Neural crest cell (in vitro differentiated cells): ENCODE data around the gene CDC6. TPM values are rescaled to one million over a fixed set of nuclear protein-coding genes. Genes with fewer than 3 reads are reported as not detected.

Experiments
- DNase-seq: peaks from one replicate; pipeline ENCODE4 v3.0.0; 2021; ENCODE audit warnings: low read depth, mixed read lengths, low spot score
- H3K27ac Mint-ChIP-seq: one replicate; pipeline ENCODE4 v1.8.0; 2021; ENCODE audit warnings: mild to moderate bottlenecking, mixed read lengths; ENCODE audit not compliant: unreplicated experiment
- H3K27me3 Mint-ChIP-seq: 2 replicates; pipeline ENCODE4 v1.8.0; 2021; ENCODE audit warnings: low read depth, mild to moderate bottlenecking, mixed read lengths
- H3K36me3 Mint-ChIP-seq: 2 replicates; pipeline ENCODE4 v1.8.0; 2021; ENCODE audit warnings: low read depth, mild to moderate bottlenecking, mixed read lengths
- H3K4me1 Mint-ChIP-seq: 2 replicates; pipeline ENCODE4 v1.8.0; 2021; ENCODE audit warnings: mixed read lengths
- H3K4me3 Mint-ChIP-seq: one replicate; pipeline ENCODE4 v1.8.0; 2021; ENCODE audit warnings: mild to moderate bottlenecking, mixed read lengths
- H3K9me3 Mint-ChIP-seq: 2 replicates; pipeline ENCODE4 v1.8.0; 2021; ENCODE audit warnings: mixed read lengths
- total RNA-seq: library from RNA; stranded (reverse); gene quantifications from 2 replicates; pipeline ENCODE4 v1.2.1, GENCODE V29; 2021
- TF ChIP-seq, protein P1 (sequence below): fragments of 200-600 bp; sonication (generic); conservative IDR thresholded peaks from 2 replicates; pipeline ENCODE4 v1.5.0; 2021; ENCODE audit warnings: antibody characterized with exemption, mild to moderate bottlenecking

Gene CDC6
- total RNA-seq, 1 donor from 2014 or later, result 94.5 TPM

DNA sequence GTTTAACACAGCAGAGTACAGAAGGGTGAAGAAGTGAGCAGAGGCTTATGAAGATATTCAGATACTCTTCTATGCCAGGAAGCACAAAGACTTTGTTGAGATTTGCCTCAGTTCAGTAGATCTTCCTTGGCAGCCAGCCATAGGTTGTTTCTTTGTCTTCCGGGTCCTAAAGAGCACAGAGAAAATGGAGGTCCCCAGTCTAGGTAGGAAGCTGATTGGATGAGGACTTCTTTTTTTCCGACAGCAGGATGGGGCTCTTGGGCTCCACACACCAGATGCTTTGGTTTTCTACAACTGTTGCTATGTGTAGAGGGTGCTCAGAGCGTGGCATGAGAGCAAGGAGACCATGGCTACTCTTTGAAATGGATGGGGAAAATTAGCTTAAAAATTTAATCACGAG is 8.3 kb upstream of the CDC6 start:
- no peak for DNase-seq
- Mint-ChIP-seq H3K36me3 (peaks cover 8% of the 10 kb centered on the region), H3K27me3 (no peaks in the 10 kb centered on the region), H3K4me1 (peaks cover 3% of the 10 kb centered on the region), H3K9me3 (no peaks in the 10 kb centered on the region), H3K4me3 (no peak overlapping the region), H3K27ac (no peak overlapping the region)
- TF ChIP-seq, protein P1, sequence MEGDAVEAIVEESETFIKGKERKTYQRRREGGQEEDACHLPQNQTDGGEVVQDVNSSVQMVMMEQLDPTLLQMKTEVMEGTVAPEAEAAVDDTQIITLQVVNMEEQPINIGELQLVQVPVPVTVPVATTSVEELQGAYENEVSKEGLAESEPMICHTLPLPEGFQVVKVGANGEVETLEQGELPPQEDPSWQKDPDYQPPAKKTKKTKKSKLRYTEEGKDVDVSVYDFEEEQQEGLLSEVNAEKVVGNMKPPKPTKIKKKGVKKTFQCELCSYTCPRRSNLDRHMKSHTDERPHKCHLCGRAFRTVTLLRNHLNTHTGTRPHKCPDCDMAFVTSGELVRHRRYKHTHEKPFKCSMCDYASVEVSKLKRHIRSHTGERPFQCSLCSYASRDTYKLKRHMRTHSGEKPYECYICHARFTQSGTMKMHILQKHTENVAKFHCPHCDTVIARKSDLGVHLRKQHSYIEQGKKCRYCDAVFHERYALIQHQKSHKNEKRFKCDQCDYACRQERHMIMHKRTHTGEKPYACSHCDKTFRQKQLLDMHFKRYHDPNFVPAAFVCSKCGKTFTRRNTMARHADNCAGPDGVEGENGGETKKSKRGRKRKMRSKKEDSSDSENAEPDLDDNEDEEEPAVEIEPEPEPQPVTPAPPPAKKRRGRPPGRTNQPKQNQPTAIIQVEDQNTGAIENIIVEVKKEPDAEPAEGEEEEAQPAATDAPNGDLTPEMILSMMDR, result no peak

DNA sequence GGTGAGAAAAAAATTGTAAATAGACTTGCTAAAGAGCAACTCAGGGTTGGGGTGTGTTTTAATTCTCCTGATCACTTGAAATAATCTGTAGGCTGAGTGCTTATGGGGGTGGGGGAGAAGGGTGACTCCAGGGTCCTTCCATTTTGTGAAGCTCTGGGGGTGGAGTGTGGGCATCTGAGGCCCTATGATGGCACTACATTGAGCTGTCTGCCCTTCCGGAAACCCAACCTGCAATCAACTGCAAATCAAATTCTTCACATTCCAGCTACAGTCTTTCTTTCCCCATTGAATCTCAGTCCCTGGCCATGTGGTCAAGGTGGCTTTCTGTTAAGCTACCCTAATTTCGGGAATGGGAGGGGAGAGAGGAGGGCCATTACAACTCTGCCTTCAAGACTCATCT is 6.0 kb upstream of the CDC6 start:
- H3K4me3 Mint-ChIP-seq, result no peak overlapping the region
- H3K4me1 Mint-ChIP-seq, result peaks cover 3% of the 10 kb centered on the region
- H3K27ac Mint-ChIP-seq, result no peak overlapping the region
- no peaks in the 10 kb centered on the region for H3K9me3 Mint-ChIP-seq
- H3K36me3 Mint-ChIP-seq, result peaks cover 8% of the 10 kb centered on the region
- H3K27me3 Mint-ChIP-seq, result no peaks in the 10 kb centered on the region
- TF ChIP-seq, protein P1, result no peak
- DNase-seq, result no peak

DNA sequence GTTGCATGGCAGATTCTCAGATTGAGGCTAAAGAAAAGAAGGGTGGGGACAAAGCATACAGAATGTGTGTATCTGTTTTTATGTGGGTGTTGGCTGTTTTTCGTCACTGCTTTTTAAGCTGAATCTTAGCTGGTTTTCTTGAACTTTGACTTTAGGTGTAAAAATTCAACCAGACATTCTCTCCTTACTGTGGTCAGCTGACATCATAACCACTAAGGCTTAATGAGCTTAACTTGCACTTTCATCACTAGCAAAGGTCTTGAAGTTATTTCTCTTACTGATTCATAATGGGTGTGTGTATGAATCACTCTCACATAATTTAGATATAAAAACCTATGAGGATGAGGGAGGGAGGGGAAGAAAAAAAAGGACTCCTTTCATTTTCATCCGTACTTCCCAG is 4.0 kb upstream of the CDC6 start:
- Mint-ChIP-seq H3K4me1 (peaks cover 15% of the 10 kb centered on the region), H3K9me3 (no peaks in the 10 kb centered on the region), H3K36me3 (peaks cover 5% of the 10 kb centered on the region), H3K27me3 (no peaks in the 10 kb centered on the region), H3K27ac (no peak overlapping the region), H3K4me3 (no peak overlapping the region)
- TF ChIP-seq, protein P1, result no peak
- no peak for DNase-seq

DNA sequence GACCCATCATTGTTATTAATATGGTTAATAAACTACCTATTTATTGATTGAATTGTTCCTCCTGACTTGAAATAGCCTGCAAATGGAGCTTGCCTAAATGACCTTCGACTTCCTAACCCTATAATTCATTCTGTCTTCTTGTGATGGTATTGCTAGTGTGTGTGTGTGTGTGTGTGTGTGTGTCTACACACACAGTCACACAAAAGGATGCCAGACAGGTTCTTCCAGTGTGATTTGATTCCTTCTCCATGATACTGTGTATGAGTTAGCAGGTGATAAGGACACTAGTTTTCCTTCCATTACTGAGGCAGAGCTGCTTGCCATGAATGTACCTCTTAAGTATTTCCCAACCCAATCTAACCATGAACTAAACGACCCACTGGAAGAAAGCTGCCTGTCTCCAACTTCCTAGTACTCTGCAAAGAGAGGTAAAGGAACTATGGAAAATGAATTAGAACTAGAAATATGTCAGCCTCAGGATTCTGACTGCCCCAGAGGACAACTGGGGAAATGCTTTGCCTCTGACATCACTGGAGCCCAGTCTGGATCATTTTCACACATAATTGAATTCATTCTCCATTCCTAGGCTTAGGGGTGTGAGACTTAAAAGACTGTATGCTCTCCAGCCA is 3.5 kb upstream of the CDC6 start:
- peaks cover 5% of the 10 kb centered on the region for H3K36me3 Mint-ChIP-seq
- H3K27ac Mint-ChIP-seq, result no peak overlapping the region
- no peaks in the 10 kb centered on the region for H3K9me3 Mint-ChIP-seq
- no peak overlapping the region for H3K4me3 Mint-ChIP-seq
- TF ChIP-seq, protein P1, result peak; percentile 50
- DNase-seq, result no peak
- H3K4me1 Mint-ChIP-seq, result peaks cover 18% of the 10 kb centered on the region
- no peaks in the 10 kb centered on the region for H3K27me3 Mint-ChIP-seq

DNA sequence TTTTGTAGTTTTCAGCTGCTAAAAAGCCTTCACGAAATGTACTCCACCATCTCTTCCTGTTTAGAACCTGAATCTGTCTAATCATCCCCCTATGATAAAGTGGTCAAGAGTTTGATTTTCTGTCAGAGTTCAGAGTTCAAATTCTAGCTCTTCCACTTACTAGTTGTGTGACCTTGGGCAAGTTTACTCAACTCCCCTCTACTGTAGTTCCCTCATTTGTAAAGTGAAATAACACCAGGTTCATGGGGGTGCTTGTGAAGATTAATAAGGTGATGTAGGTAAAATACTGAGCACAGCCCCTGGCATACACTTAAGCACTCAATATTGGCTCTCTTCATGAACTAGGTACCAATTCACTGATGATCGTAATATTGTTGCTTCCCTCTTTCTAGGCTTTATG is 1.2 kb upstream of the CDC6 start:
- Mint-ChIP-seq H3K36me3 (peaks cover 11% of the 10 kb centered on the region), H3K4me3 (no peak overlapping the region), H3K27ac (no peak overlapping the region), H3K9me3 (no peaks in the 10 kb centered on the region), H3K27me3 (no peaks in the 10 kb centered on the region), H3K4me1 (peaks cover 36% of the 10 kb centered on the region)
- TF ChIP-seq, protein P1, result no peak
- no peak for DNase-seq
